GM18507 (cell line): ENCODE measurements around the gene NME3.

ENCODE experiments used
- DNase-seq: peaks from one replicate; pipeline ENCODE4 v3.0.0; 2011; ENCODE audit warnings: low read depth; ENCODE audit not compliant: insufficient read length; ENCODE audit errors: extremely low spot score
- FAIRE-seq: peaks from 2 replicates; lab custom pipeline; 2011; peaks lifted over from hg19 to GRCh38; lab: Jason Lieb, UNC

Gene NME3

GRCh38 chr16:1759511-1759910 is 11.8 kb downstream of the NME3 start:
- DNase-seq (no peak), FAIRE-seq (no peak)

- FAIRE-seq (no peak), DNase-seq (no peak)
These were observed 12.4 kb downstream of the NME3 start for GRCh38 chr16:1758923-1759322.

- no peak for DNase-seq
- no peak for FAIRE-seq
These were observed 13.5 kb downstream of the NME3 start for GRCh38 chr16:1757714-1758461.

- DNase-seq (no peak), FAIRE-seq (no peak)
These were observed 17.1 kb downstream of the NME3 start for GRCh38 chr16:1754204-1754603.

- FAIRE-seq: no peak
- no peak for DNase-seq
These were observed 18.5 kb downstream of the NME3 start for GRCh38 chr16:1752853-1753252.

GRCh38 chr16:1751946-1752345 is 19.4 kb downstream of the NME3 start:
- no peak for FAIRE-seq
- no peak for DNase-seq

- FAIRE-seq (no peak), DNase-seq (no peak)
These were observed 21.9 kb downstream of the NME3 start for GRCh38 chr16:1749152-1750117.

GRCh38 chr16:1747934-1748333 is 23.4 kb downstream of the NME3 start:
- DNase-seq: no peak
- FAIRE-seq: no peak

- DNase-seq: no peak
- FAIRE-seq: no peak
These were observed 24.6 kb downstream of the NME3 start for GRCh38 chr16:1746693-1747195.

GRCh38 chr16:1745900-1746692 is 25.2 kb downstream of the NME3 start:
- FAIRE-seq: no peak
- DNase-seq: no peak

GRCh38 chr16:1745181-1745899 is 26.0 kb downstream of the NME3 start:
- FAIRE-seq: no peak
- DNase-seq: no peak

- DNase-seq (no peak), FAIRE-seq (no peak)
These were observed 27.0 kb downstream of the NME3 start for GRCh38 chr16:1744338-1744840.

- no peak for DNase-seq
- no peak for FAIRE-seq
These were observed 27.7 kb downstream of the NME3 start for GRCh38 chr16:1743376-1744337.

- FAIRE-seq (no peak), DNase-seq (no peak)
These were observed 29.7 kb downstream of the NME3 start for GRCh38 chr16:1741553-1742165.

- DNase-seq: no peak
- no peak for FAIRE-seq
These were observed 30.4 kb downstream of the NME3 start for GRCh38 chr16:1740781-1741490.

- FAIRE-seq: no peak
- no peak for DNase-seq
These were observed 31.1 kb downstream of the NME3 start for GRCh38 chr16:1740234-1740633.

GRCh38 chr16:1734816-1735215 is 36.5 kb downstream of the NME3 start:
- DNase-seq (no peak), FAIRE-seq (no peak)
